A673 (cell line): ENCODE results near the gene UVSSA.

ENCODE experiments used
- CTCF ChIP-seq: fragments of 300-800, 200-600 bp; sonication (generic); conservative IDR thresholded peaks from 2 replicates; pipeline ENCODE4 v1.5.1; 2017; ENCODE audit warnings: low read depth, mild to moderate bottlenecking, antibody characterized with exemption, low read length, moderate library complexity, mixed read lengths
- EZH2 ChIP-seq: fragments of 200-600 bp; sonication (generic); IDR thresholded peaks from 2 replicates; pipeline ENCODE4 v1.6.1; 2017; ENCODE audit warnings: borderline replicate concordance, low read depth, mild to moderate bottlenecking, mixed read lengths, antibody characterized with exemption, low read length; ENCODE audit not compliant: poor library complexity, severe bottlenecking

DNA sequence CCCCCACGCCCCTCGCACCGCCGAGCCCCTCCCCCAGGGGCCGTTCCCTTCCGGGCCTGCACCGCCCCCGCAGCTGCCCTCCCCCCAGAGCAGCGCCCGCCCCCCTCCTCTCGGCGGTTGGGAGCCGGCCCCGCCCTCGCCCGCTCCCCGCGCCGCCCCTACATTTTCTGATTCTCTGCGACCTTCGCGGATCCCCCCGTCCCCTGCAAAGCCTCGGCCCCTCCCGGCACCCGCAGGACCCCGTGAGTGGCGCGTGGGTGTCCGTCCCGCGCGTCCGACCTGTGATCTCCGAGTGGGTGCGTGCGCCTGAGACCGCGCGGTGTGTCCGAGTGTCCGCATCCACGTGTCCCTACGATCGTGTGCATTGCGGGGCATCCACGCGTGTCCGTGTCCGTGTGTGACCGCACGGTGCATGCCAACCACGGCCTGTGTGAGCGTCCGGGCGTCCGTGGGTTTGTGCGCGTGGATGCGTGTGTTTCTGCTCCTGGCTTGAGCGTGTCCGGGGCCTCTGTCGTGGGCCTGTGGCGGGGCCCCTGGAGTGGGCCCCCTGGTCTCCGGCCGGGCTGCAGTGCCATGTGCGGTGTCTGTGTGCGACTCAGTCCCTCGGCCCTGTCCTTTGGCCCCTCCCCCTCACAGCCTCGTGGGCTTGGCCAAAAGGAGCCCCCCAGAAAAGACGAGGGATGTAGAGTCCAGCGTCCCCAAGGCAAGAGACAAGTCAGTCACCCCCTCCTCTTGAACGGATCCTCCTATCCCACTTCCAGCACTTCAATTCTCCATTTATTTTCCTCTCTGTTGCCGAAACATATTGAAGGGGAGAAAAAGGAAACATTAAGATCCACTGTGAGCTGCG lies 68.0 kb downstream of the UVSSA start:
- TF ChIP-seq CTCF, result no peak
- TF ChIP-seq EZH2, result peak; percentile 52
